Loucy (cell line): ENCODE data around the gene PROZ.

Source experiments
- CTCF ChIP-seq: fragments of 200-600 bp; sonication (generic); conservative IDR thresholded peaks from 2 replicates; pipeline ENCODE4 v1.5.1; 2014; ENCODE audit warnings: mild to moderate bottlenecking, antibody characterized with exemption, low read length
- EZH2phosphoT487 ChIP-seq: fragments of 200-600 bp; IDR thresholded peaks from 2 replicates; pipeline ENCODE4 v1.6.1; 2018; ENCODE audit warnings: antibody characterized with exemption, mild to moderate bottlenecking, moderate library complexity, borderline replicate concordance

- TF ChIP-seq CTCF = no peak
- TF ChIP-seq EZH2phosphoT487 = no peak
Measured at GRCh38 chr13:113205428-113205931, 47.0 kb downstream of the PROZ start.
